Fibroblast of skin of right quadriceps (primary cell): ENCODE data around the gene PARD3.

ENCODE experiments used
- DNase-seq: peaks from one replicate; pipeline ENCODE4 v3.0.0-alpha.2; 2013

The PARD3 gene

GRCh38 chr10:34405611-34406462, 409.3 kb downstream of the PARD3 start:
- DNase-seq: peak; percentile 42

DNA sequence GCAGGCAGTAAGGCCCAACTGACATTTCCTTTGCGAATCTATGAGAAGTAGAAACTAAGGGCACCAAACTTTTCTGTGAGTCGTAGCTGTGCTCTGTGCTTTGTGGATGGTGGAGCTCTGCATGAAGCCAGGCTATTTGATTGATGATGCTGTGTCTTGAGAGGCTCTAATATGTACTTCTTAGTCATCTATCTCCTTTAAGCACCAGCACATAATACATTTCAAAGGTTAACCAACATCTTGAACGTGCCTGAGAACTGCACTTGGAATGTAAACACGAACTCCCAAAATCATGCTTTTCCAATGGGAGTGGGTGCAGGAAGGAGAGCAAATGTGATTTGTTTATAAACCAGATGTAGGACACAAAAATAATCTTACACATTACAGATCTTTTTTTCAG, 411.6 kb downstream of the PARD3 start:
- DNase-seq: peak; percentile 87

- no peak for DNase-seq
Observed at GRCh38 chr10:34400075-34400474, 415.0 kb downstream of the PARD3 start.

- no peak for DNase-seq
Observed at GRCh38 chr10:34399013-34399412, 416.1 kb downstream of the PARD3 start.

DNA sequence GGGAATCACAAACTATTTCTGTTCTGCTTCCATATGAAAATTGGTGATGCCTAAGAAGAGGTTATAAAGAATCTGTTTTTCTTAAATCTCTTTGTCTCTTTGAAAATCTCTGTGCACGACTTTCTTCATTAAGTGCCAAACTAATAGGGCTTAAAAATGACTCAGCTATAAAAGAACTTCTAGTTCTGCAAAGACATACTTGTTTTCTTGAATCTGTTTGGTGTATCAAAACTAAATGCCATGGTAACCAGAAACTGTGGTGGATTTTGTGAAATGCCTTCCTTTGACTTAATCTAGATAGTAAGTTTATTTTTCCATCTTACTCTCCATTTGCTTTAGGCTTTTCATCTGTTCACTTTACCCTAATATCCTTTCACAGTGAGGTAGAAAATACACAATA, 417.8 kb downstream of the PARD3 start:
- peak; percentile 58 for DNase-seq

DNA sequence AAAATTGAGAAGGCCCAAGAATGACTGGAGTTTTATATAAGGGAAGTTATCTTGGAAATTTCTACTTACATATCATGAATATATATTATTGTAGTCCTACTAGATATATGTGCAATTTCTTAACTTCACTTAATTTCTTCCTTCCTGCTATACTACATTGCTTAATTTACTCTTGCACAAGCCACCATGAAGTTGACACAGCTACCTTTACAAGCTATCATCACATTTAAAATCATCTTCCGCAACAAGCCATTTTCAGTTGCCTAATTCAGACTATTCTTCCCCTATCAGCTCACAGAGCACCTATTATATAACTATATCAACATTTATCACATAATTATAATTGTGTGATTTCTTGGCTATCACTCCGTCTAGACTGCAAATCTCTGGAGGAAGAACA, 418.4 kb downstream of the PARD3 start:
- no peak for DNase-seq

DNA sequence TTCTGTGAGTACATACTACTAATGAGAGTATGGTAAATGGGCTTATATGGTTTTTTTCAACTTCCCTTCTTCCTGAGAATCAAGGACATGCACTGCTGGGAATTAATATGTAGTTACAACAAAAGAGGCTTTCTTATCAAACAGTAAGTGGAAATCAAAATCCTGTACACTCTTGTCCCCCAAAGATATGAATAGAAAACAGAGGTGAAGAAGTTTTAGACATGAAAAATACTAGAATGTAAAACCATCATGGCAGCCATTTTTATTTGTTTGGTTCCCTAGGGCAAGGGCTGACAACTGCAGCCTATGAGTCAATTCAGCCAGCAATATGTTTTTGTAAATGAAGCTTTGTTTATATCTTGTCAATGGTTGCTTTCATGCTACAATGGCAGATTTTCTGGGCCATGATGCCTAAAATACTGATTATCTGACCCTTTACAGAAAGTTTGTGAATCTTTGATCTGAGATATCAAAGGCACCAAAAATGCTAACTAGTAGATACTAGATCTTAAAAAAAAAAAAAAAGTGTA, 422.4 kb downstream of the PARD3 start:
- DNase-seq: no peak

GRCh38 chr10:34391168-34391567, 423.9 kb downstream of the PARD3 start:
- DNase-seq: peak; percentile 13

- peak; percentile 5 for DNase-seq
Observed at GRCh38 chr10:34389801-34390200, 425.3 kb downstream of the PARD3 start.

DNA sequence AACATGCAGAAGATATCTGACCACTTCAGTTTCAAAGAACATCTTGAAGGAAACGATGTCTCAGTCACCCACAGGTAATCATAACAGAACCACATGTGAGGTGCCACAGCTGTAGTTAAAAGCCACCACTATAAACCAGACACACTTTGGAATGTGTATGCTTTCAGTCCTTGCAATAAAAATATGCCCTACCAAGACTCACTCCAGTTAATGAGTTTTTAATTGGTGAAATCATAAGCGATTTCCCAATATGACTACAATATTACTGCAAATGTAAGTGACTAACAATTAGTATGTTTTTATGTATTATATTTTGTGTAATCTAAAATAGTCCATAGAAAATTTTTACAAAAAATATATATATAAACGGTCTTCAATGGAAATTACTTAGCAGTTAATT, 428.2 kb downstream of the PARD3 start:
- DNase-seq: peak; percentile 18

DNA sequence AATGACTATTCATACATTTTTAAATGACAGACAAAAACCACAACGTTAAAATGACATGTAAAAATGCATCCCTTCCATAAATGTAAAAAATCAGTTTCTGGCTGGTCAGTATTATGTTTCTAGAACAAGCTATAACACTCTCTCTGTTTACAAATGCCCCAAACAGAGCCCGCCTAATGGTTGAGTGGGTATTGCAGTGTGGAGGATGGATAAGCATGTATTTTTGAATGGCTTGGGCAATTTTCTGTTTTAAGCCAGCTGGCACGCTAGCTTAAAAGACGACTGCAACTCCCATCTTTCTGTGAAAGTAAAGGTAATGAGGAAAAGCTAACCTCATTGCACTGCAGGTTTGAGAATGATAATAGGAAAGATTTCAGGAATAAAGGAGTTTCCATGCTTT, 430.7 kb downstream of the PARD3 start:
- DNase-seq: peak; percentile 22

- no peak for DNase-seq
Observed at GRCh38 chr10:34382626-34383025, 432.5 kb downstream of the PARD3 start.

DNA sequence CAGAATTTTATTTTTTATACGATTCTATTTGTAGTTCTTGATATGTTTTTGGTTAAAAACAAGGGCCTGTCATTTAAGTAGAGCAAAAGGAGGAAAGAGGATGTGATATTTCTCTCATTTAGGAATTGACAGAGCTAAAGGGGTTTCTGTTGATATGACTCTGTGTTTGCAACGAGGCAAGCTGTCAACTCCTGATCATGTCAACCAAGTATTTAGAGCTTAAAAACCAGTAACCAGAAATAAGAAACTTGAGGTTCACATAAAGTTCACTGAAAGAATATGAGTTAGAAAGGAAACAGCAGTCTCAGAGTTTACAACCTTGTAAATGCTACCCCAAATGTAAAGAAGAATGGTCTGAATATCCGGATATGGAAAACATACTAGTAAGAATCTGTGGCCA, 434.2 kb downstream of the PARD3 start:
- no peak for DNase-seq

GRCh38 chr10:34378297-34378696, 436.8 kb downstream of the PARD3 start:
- DNase-seq: no peak

DNA sequence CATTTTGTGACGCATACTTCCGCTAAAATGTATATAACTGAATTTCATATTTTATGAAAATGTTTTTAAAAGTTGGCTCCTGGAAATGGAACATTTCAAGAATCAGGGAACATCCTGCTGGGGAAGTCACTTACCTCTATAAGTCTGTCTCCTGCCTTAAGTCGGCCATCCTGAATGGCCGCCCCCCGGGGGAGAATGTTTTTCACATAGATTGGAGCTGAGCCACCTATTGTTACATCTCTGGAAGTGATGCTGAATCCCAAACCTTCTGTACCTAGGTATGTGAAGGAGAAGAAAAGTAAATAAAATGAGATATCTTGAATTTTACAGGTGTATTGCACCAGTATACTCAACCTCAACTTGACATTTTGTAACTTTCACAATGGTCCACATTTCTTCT, 437.3 kb downstream of the PARD3 start:
- no peak for DNase-seq

DNA sequence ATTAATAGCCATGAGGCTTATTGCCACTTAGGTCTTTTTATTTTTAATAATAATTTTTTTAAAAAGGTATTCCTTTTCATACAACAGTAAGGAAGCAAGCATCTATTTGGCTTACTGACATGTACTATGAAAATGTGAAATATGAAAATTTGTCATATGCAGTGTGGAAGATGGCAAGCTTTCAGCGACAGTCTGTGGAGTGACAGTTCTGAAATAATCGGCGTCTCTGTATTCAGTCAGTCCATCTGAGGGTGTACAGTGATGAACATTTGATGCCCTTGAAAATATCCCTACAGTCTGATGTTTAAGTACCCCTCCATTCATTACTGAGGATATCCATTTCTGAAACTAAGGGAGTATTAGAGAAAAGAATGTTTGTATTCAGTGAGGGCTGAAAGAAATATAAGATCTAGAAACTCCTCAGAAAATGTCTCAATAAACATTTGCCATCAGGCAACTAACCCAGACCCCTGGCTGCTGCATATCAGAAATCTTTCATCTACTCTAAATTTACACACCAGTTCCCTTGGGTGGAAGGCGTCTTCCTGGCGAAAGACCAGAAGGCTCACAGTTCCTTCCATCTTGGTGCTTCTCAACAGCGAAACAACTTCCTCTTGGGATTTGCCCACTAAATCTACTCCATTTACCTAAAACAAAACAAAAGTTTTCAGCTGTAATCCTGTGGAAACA, 440.6 kb downstream of the PARD3 start:
- no peak for DNase-seq

GRCh38 chr10:34373211-34373610, 441.9 kb downstream of the PARD3 start:
- DNase-seq: no peak

GRCh38 chr10:34372509-34372908, 442.6 kb downstream of the PARD3 start:
- DNase-seq: no peak

DNA sequence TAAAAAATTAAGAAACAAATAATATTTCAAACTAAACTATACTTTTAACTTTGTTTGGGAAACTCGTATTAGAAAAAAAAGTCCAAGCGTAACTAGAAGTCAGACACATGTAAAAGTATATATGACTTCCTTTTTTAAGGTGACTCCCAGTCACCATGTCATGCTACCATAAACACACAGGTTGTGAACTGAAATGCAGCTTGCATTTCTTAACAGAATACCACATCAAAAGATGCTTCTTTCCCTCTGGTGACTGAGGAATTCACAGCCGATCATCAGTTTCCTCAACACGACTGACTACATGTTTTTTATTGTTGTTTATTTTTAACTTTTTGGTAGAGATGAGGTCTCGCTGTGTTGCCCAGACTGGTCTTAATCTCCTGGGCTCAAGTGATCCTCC, 445.0 kb downstream of the PARD3 start:
- DNase-seq: no peak

DNA sequence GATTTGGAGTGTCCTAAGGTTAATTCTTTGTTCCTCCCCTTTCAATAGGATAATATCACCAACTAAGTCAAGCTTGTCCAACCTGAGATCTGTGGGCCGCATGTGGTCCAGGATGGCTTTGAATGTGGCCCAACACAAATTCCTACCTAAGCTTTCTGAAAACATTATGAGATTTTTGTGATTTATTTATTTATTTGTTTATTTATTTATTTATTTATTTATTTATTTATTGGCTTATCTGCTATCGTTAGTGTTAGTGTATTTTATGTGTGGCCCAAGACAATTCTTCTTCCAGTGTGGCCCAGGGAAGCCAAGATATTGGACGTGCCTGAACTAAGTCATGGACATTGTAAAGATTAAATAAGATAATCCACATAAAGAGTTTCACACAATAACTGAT, 446.0 kb downstream of the PARD3 start:
- no peak for DNase-seq

DNA sequence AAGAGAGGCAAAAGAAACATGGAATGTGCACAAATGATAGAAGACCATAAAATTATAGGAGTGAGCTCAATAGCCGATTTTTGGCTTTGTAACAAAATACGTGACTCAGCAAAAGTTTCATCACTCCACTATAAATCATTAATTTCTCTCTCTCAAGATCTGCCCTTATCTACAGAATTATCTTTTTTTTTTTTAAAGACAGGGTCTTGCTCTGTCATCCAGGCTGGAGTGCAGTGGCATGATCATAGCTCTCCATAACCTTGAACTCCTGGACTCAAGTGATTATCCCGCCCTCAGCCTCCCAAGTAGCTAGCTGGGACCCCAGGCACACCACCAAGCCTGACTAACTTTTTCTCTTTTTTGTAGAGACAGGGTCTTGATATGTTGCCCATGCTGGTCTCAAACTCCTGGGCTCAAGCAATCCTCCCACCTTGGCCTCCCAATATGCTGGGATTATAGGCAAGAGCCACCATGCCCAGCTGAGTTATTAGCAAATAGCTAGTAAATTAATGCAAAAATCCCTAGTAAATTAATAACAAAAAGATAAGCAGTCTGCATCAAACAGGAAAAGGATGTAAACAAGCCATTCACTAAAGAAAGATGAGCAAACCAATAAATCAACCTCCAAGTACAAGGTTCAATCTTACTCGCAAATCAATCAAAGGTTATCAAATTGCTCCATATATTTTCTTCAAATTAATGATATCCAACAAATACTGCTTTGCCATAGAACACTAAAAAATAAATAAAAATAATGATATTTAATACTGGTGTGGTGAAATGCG, 450.7 kb downstream of the PARD3 start:
- DNase-seq: peak; percentile 55

GRCh38 chr10:34360984-34361383, 454.1 kb downstream of the PARD3 start:
- DNase-seq: no peak

DNA sequence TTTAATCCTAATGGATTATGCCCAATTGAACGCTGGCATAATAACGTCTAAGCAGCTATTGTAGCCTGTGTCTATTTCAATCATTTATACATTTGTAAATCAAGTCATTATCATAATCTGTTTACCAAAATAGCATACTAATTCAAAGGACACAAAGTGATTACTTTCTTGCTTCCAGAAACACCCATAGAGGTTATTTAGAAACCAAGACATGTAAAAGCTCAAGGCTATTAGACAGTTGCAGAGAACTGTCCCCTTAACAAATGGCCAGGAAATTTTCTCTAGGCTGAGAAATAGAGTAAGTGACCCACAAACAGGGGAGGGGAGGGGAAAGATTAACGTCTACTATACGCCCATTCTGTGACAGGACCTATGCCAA, 455.7 kb downstream of the PARD3 start:
- DNase-seq: no peak
